HEK293T (cell line): ENCODE measurements around the gene SEC14L6.

Experiments used
- ARNT ChIP-seq: fragments of 450-650 bp; IDR thresholded peaks from 2 replicates; pipeline ENCODE4 v1.6.1; 2017; ENCODE audit warnings: mild to moderate bottlenecking
- BHLHE40 ChIP-seq: fragments of 450-650 bp; IDR thresholded peaks from 2 replicates; pipeline ENCODE4 v1.6.1; 2016; ENCODE audit warnings: mild to moderate bottlenecking, moderate library complexity, borderline replicate concordance
- CTBP1 ChIP-seq: fragments of 450-650 bp; IDR thresholded peaks from 2 replicates; pipeline ENCODE4 v1.6.1; 2016; ENCODE audit warnings: borderline replicate concordance
- ELF4 ChIP-seq: fragments of 450-650 bp; IDR thresholded peaks from 2 replicates; pipeline ENCODE4 v1.6.1; 2017; ENCODE audit warnings: antibody characterized with exemption
- FOXA1 ChIP-seq: fragments of 450-650 bp; IDR thresholded peaks from 2 replicates; pipeline ENCODE4 v1.6.1; 2016; ENCODE audit warnings: mild to moderate bottlenecking
- FOXK2 ChIP-seq: fragments of 450-650 bp; IDR thresholded peaks from 2 replicates; pipeline ENCODE4 v1.6.1; 2016; ENCODE audit warnings: mild to moderate bottlenecking
- HDGF ChIP-seq: fragments of 450-650 bp; IDR thresholded peaks from 2 replicates; pipeline ENCODE4 v1.6.1; 2017; ENCODE audit warnings: antibody characterized with exemption, borderline replicate concordance
- LEF1 ChIP-seq: fragments of 450-650 bp; IDR thresholded peaks from 2 replicates; pipeline ENCODE4 v1.6.1; 2017; ENCODE audit warnings: mild to moderate bottlenecking, borderline replicate concordance
- NFRKB ChIP-seq: fragments of 450-650 bp; IDR thresholded peaks from 2 replicates; pipeline ENCODE4 v1.6.1; 2016; ENCODE audit warnings: mild to moderate bottlenecking, moderate library complexity
- TF ChIP-seq, protein P1 (sequence below): fragments of 450-650 bp; IDR thresholded peaks from 2 replicates; pipeline ENCODE4 v1.6.1; 2016

DNA sequence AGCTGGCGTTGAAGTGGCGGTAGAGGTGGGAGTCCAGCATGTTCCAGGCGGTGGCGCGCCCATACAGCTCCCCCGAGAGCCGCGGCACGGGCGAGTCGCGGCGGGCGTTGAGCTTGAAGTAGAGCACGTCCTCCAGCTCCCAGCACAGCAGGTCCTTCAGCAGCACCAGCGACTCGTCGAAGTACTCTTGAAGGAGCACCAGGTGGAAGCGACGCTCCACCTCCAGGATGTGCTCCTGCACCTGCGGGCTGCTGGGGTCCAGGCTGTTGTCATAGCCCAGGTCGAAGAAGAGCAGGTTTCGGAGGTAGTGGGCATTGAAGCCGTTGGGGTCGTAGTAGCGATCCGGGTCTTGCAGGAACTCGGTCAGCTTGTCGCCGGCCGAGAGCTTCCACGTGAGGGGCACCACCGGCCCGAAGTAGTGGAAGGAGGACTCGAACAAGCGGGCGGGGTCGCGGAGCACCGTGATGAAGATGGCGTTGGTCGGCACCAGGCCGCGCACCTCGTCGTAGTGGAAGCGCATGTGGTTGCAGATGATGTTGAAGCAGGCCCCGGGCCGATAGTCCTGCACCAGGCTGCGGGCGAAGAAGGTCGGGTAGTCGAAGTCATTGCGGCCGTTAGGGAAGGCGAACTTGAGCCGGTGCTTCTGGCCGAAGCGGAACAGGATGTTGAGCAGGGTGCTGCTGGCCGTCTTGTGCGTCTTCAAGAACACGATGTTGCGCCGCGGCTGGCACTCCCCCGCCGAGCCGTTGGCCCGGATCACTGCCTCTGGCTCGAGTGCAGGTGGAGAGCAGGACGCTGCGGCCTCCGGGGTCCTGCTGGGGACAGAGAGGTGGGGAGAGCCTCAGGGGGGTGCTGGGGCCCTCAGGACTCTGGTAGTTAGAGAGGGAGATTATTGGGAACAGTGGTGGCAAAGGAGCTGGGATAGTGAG, 9.0 kb upstream of the SEC14L6 start:
- TF ChIP-seq FOXK2 (no peak), NFRKB (no peak), HDGF (no peak), ELF4 (no peak), ARNT (no peak), BHLHE40 (no peak), CTBP1 (no peak), FOXA1 (no peak), LEF1 (no peak)
- TF ChIP-seq, protein P1, sequence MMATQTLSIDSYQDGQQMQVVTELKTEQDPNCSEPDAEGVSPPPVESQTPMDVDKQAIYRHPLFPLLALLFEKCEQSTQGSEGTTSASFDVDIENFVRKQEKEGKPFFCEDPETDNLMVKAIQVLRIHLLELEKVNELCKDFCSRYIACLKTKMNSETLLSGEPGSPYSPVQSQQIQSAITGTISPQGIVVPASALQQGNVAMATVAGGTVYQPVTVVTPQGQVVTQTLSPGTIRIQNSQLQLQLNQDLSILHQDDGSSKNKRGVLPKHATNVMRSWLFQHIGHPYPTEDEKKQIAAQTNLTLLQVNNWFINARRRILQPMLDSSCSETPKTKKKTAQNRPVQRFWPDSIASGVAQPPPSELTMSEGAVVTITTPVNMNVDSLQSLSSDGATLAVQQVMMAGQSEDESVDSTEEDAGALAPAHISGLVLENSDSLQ: no peak
